ENCODE measurements around the gene CFAP100.

Gene CFAP100

GRCh38 chr3:126424039-126424717, 29.5 kb downstream of the CFAP100 start:
- DNase-seq: no peak

- DNase-seq: no peak
Observed at GRCh38 chr3:126424751-126425150, 30.0 kb downstream of the CFAP100 start.

GRCh38 chr3:126431103-126431534, 36.4 kb downstream of the CFAP100 start:
- DNase-seq: no peak

GRCh38 chr3:126432361-126433104, 37.8 kb downstream of the CFAP100 start:
- DNase-seq: peak; percentile 2

- no peak for DNase-seq
Observed at GRCh38 chr3:126433105-126433430, 38.4 kb downstream of the CFAP100 start.

- no peak for DNase-seq
Observed at GRCh38 chr3:126433496-126434263, 39.0 kb downstream of the CFAP100 start.

- no peak for DNase-seq
Observed at GRCh38 chr3:126434264-126434590, 39.5 kb downstream of the CFAP100 start.

GRCh38 chr3:126434931-126435411, 40.3 kb downstream of the CFAP100 start:
- DNase-seq: no peak

GRCh38 chr3:126435456-126436315, 41.0 kb downstream of the CFAP100 start:
- DNase-seq: no peak

GRCh38 chr3:126436826-126437717, 42.4 kb downstream of the CFAP100 start:
- no peak for DNase-seq

- no peak for DNase-seq
Observed at GRCh38 chr3:126438186-126438585, 43.5 kb downstream of the CFAP100 start.

- DNase-seq: no peak
Observed at GRCh38 chr3:126438746-126439145, 44.0 kb downstream of the CFAP100 start.

GRCh38 chr3:126439346-126439967, 44.7 kb downstream of the CFAP100 start:
- no peak for DNase-seq

GRCh38 chr3:126439968-126440708, 45.4 kb downstream of the CFAP100 start:
- DNase-seq: no peak

GRCh38 chr3:126440709-126440995, 45.9 kb downstream of the CFAP100 start:
- DNase-seq: no peak

- no peak for DNase-seq
Observed at GRCh38 chr3:126441256-126441880, 46.7 kb downstream of the CFAP100 start.

- no peak for DNase-seq
Observed at GRCh38 chr3:126442094-126442855, 47.6 kb downstream of the CFAP100 start.

GRCh38 chr3:126442856-126443242, 48.1 kb downstream of the CFAP100 start:
- DNase-seq: no peak

- no peak for DNase-seq
Observed at GRCh38 chr3:126445506-126445905, 50.8 kb downstream of the CFAP100 start.

- no peak for DNase-seq
Observed at GRCh38 chr3:126446301-126446700, 51.6 kb downstream of the CFAP100 start.

Data from MV-4-11 (cell line).